ENCODE results near the gene PIK3CB.

DNA sequence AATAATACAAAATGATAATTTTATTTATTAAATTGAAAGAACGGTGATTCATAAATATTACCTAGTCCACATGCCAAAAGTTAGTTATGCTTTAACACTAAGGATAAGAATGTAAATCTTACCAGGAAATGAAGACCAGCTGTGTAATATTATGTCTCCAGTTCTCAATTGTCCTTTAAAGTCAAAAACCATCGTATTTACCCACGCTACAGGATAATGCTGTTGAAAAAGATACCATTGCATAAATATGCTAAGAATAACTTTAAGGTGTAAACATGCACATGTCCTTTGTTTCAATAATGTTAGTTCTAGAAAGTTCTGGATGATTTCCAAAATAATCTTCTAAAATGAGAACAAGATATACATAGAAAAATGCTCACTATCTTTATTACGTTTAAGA is 122.6 kb downstream of the PIK3CB start:
- TF ChIP-seq, protein P1, sequence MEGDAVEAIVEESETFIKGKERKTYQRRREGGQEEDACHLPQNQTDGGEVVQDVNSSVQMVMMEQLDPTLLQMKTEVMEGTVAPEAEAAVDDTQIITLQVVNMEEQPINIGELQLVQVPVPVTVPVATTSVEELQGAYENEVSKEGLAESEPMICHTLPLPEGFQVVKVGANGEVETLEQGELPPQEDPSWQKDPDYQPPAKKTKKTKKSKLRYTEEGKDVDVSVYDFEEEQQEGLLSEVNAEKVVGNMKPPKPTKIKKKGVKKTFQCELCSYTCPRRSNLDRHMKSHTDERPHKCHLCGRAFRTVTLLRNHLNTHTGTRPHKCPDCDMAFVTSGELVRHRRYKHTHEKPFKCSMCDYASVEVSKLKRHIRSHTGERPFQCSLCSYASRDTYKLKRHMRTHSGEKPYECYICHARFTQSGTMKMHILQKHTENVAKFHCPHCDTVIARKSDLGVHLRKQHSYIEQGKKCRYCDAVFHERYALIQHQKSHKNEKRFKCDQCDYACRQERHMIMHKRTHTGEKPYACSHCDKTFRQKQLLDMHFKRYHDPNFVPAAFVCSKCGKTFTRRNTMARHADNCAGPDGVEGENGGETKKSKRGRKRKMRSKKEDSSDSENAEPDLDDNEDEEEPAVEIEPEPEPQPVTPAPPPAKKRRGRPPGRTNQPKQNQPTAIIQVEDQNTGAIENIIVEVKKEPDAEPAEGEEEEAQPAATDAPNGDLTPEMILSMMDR (IDR thresholded peaks at IDR 0.05; ENCODE audit: poor library complexity) = no peak
- TF ChIP-seq EZH2phosphoT487 (IDR thresholded peaks at IDR 0.05; ENCODE audit: low read depth, severe bottlenecking, unreplicated experiment) = no peak

Measured in hepatocyte (in vitro differentiated cells).